HEK293T (cell line): ENCODE measurements around the gene KIF1A.

Source experiments
- CTCF ChIA-PET: fragments of 350-600 bp; formaldehyde crosslinking; extraction: SDS; loops from one replicate; lab custom pipeline; 2021; ENCODE audit warnings: antibody characterized with exemption, inconsistent platforms; lab: Yijun Ruan, JAX
- POLR2A ChIA-PET: fragments of 350-600 bp; formaldehyde crosslinking; extraction: SDS; loops from one replicate; lab custom pipeline; 2020; ENCODE audit warnings: antibody characterized with exemption, inconsistent platforms; lab: Yijun Ruan, JAX
- DNase-seq: peaks from one replicate; pipeline ENCODE4 v3.0.0; 2012; ENCODE audit warnings: mixed read lengths; ENCODE audit errors: extremely low spot score
- ARNT ChIP-seq: fragments of 450-650 bp; IDR thresholded peaks from 2 replicates; pipeline ENCODE4 v1.6.1; 2017; ENCODE audit warnings: mild to moderate bottlenecking
- BHLHE40 ChIP-seq: fragments of 450-650 bp; IDR thresholded peaks from 2 replicates; pipeline ENCODE4 v1.6.1; 2016; ENCODE audit warnings: mild to moderate bottlenecking, moderate library complexity, borderline replicate concordance
- CTBP1 ChIP-seq: fragments of 450-650 bp; IDR thresholded peaks from 2 replicates; pipeline ENCODE4 v1.6.1; 2016; ENCODE audit warnings: borderline replicate concordance
- ELF4 ChIP-seq: fragments of 450-650 bp; IDR thresholded peaks from 2 replicates; pipeline ENCODE4 v1.6.1; 2017; ENCODE audit warnings: antibody characterized with exemption
- FOXA1 ChIP-seq: fragments of 450-650 bp; IDR thresholded peaks from 2 replicates; pipeline ENCODE4 v1.6.1; 2016; ENCODE audit warnings: mild to moderate bottlenecking
- FOXK2 ChIP-seq: fragments of 450-650 bp; IDR thresholded peaks from 2 replicates; pipeline ENCODE4 v1.6.1; 2016; ENCODE audit warnings: mild to moderate bottlenecking
- FOXM1 ChIP-seq: fragments of 450-650 bp; IDR thresholded peaks from 2 replicates; pipeline ENCODE4 v1.6.1; 2017; ENCODE audit warnings: mild to moderate bottlenecking, borderline replicate concordance
- HDGF ChIP-seq: fragments of 450-650 bp; IDR thresholded peaks from 2 replicates; pipeline ENCODE4 v1.6.1; 2017; ENCODE audit warnings: antibody characterized with exemption, borderline replicate concordance
- L3MBTL2 ChIP-seq: fragments of 450-650 bp; conservative IDR thresholded peaks from 2 replicates; pipeline ENCODE4 v1.6.1; 2016; ENCODE audit warnings: mild to moderate bottlenecking
- LEF1 ChIP-seq: fragments of 450-650 bp; IDR thresholded peaks from 2 replicates; pipeline ENCODE4 v1.6.1; 2017; ENCODE audit warnings: mild to moderate bottlenecking, borderline replicate concordance
- NFRKB ChIP-seq: fragments of 450-650 bp; IDR thresholded peaks from 2 replicates; pipeline ENCODE4 v1.6.1; 2016; ENCODE audit warnings: mild to moderate bottlenecking, moderate library complexity
- PKNOX1 ChIP-seq: fragments of 450-650 bp; IDR thresholded peaks from 2 replicates; pipeline ENCODE4 v1.6.1; 2016
- SP1 ChIP-seq: fragments of 450-650 bp; IDR thresholded peaks from 2 replicates; pipeline ENCODE4 v1.6.1; 2017
- SUZ12 ChIP-seq: fragments of 450-650 bp; IDR thresholded peaks from 2 replicates; pipeline ENCODE4 v1.6.1; 2016; ENCODE audit warnings: mild to moderate bottlenecking
- TARDBP ChIP-seq: fragments of 450-650 bp; IDR thresholded peaks from 2 replicates; pipeline ENCODE4 v1.6.1; 2016
- ZNF384 ChIP-seq: fragments of 450-650 bp; IDR thresholded peaks from 2 replicates; pipeline ENCODE4 v1.6.1; 2016

The KIF1A gene

GRCh38 chr2:240858871-240859270 lies 38.9 kb upstream of the KIF1A start:
- TF ChIP-seq LEF1 = no peak
- no peak for TF ChIP-seq CTBP1
- no peak for TF ChIP-seq PKNOX1
- TF ChIP-seq HDGF = no peak
- no peak for TF ChIP-seq SUZ12
- TF ChIP-seq SP1 = no peak
- no peak for TF ChIP-seq NFRKB
- no peak for TF ChIP-seq ARNT
- TF ChIP-seq BHLHE40 = no peak
- no peak for TF ChIP-seq L3MBTL2
- TF ChIP-seq FOXM1 = no peak
- TF ChIP-seq FOXK2 = no peak
- no peak for TF ChIP-seq ZNF384
- no peak for TF ChIP-seq ELF4
- no peak for TF ChIP-seq FOXA1
- no peak for DNase-seq
- ChIA-PET CTCF (no interaction called here), POLR2A (no interaction called here)

- no peak for DNase-seq
- CTCF ChIA-PET = interaction anchor here (0.6 kb wide), 1 partner anchor 810 kb away, joined by 4 read pairs; no protein-coding TSS in a partner anchor
- TF ChIP-seq L3MBTL2 = no peak
- no peak for TF ChIP-seq NFRKB
- TF ChIP-seq BHLHE40 = no peak
- no peak for TF ChIP-seq PKNOX1
- POLR2A ChIA-PET = no interaction called here
Measured at GRCh38 chr2:240858321-240858720, 38.3 kb upstream of the KIF1A start.

- no peak for TF ChIP-seq TARDBP
- no peak for TF ChIP-seq ZNF384
- no peak for TF ChIP-seq PKNOX1
- no peak for TF ChIP-seq BHLHE40
- TF ChIP-seq CTBP1 = no peak
- no peak for TF ChIP-seq FOXA1
- TF ChIP-seq FOXK2 = no peak
- ChIA-PET CTCF (interaction anchor here (0.6 kb wide), 2 partner anchors 339 to 811 kb away, joined by 3 to 4 read pairs; no protein-coding TSS in a partner anchor), POLR2A (no interaction called here)
- no peak for DNase-seq
Measured at GRCh38 chr2:240857039-240858008, 37.3 kb upstream of the KIF1A start.

- ChIA-PET CTCF (no interaction called here), POLR2A (no interaction called here)
- TF ChIP-seq NFRKB (no peak), CTBP1 (no peak), FOXA1 (no peak), HDGF (no peak), BHLHE40 (no peak), ELF4 (no peak), ZNF384 (no peak), LEF1 (no peak), SP1 (no peak), SUZ12 (no peak), FOXM1 (no peak)
- no peak for DNase-seq
Measured at GRCh38 chr2:240856151-240856980, 36.3 kb upstream of the KIF1A start.

GRCh38 chr2:240855670-240856069 lies 35.7 kb upstream of the KIF1A start:
- CTCF ChIA-PET = no interaction called here

More at GRCh38 chr2:240855670-240856069, 35.7 kb upstream of the KIF1A start:
- TF ChIP-seq FOXK2 (no peak), SUZ12 (no peak), HDGF (no peak), LEF1 (no peak), L3MBTL2 (no peak), TARDBP (no peak), FOXM1 (no peak)
- POLR2A ChIA-PET = no interaction called here
- no peak for DNase-seq
